Endodermal cell (in vitro differentiated cells): ENCODE data around the gene GRID1. TPM values are rescaled to one million over a fixed set of nuclear protein-coding genes. Genes with fewer than 3 reads are reported as not detected.

Experiments
- DNase-seq: peaks from one replicate; pipeline ENCODE4 v3.0.0-alpha.2; 2017
- H3K27ac ChIP-seq: 2 replicates; pipeline ENCODE4 v1.5.1; 2013; ENCODE audit warnings: mild to moderate bottlenecking, low read depth, low read length, moderate library complexity
- H3K27me3 ChIP-seq: 2 replicates; pipeline ENCODE4 v1.6.1; 2013; ENCODE audit warnings: mild to moderate bottlenecking, low read length, moderate library complexity; ENCODE audit not compliant: insufficient read depth, control insufficient read depth, poor library complexity, severe bottlenecking
- H3K36me3 ChIP-seq: 2 replicates; pipeline ENCODE4 v1.7.0; 2013; ENCODE audit warnings: mild to moderate bottlenecking, low read length, moderate library complexity; ENCODE audit not compliant: control insufficient read depth, insufficient read depth
- H3K4me1 ChIP-seq: one replicate; pipeline ENCODE4 v1.7.0; 2013; ENCODE audit warnings: low read length; ENCODE audit not compliant: control insufficient read depth, insufficient read depth
- H3K4me3 ChIP-seq: 2 replicates; pipeline ENCODE4 v1.5.1; 2013; ENCODE audit warnings: mild to moderate bottlenecking, low read length, moderate library complexity
- H3K9ac ChIP-seq: 2 replicates; pipeline ENCODE4 v1.6.1; 2013; ENCODE audit warnings: mild to moderate bottlenecking, low read length, moderate library complexity; ENCODE audit not compliant: poor library complexity, severe bottlenecking; ENCODE audit errors: extremely low read depth
- H3K9me3 ChIP-seq: 2 replicates; pipeline ENCODE4 v1.6.1; 2013; ENCODE audit warnings: mild to moderate bottlenecking, low read length, moderate library complexity; ENCODE audit not compliant: control insufficient read depth
- H3K27ac Mint-ChIP-seq: 2 replicates; pipeline ENCODE4 v1.8.0; 2020; ENCODE audit warnings: mixed read lengths
- H3K27me3 Mint-ChIP-seq: 2 replicates; pipeline ENCODE4 v1.8.0; 2021; ENCODE audit warnings: mild to moderate bottlenecking, mixed read lengths; ENCODE audit not compliant: insufficient read depth
- H3K36me3 Mint-ChIP-seq: 2 replicates; pipeline ENCODE4 v1.8.0; 2020; ENCODE audit warnings: low read depth, mixed read lengths
- H3K4me1 Mint-ChIP-seq: 2 replicates; pipeline ENCODE4 v1.8.0; 2020; ENCODE audit warnings: mixed read lengths
- H3K4me3 Mint-ChIP-seq: 2 replicates; pipeline ENCODE4 v1.8.0; 2020; ENCODE audit warnings: mild to moderate bottlenecking, moderate library complexity, mixed read lengths
- H3K9me3 Mint-ChIP-seq: 2 replicates; pipeline ENCODE4 v1.8.0; 2020; ENCODE audit warnings: mild to moderate bottlenecking, mixed read lengths
- WGBS, 2 experiments: methylation state at CpG; one replicate each; pipeline versions ENCODE4 v1.1.5 to v1.1.7; 2013; ENCODE audit warnings: missing lambda C conversion rate in 2 of 2, mixed read lengths in 1 of 2; ENCODE audit not compliant: insufficient coverage in 1 of 2, insufficient read length in 1 of 2; 5-methylcytosine and 5-hydroxymethylcytosine counted together
- total RNA-seq, 2 donors: library from RNA; stranded (reverse); fragmentation: NEBNext Ultra II Directional in 1 of 2; extraction: Animal tissue kit (Norgen Biotek cat#: 25700) in 1 of 2; gene quantifications; 2 replicates in 1 of 2; 3 replicates in 1 of 2; pipeline ENCODE4 v1.2.1, GENCODE V29; 2021
- TF ChIP-seq, protein P1 (sequence below): fragments of 200-600 bp; sonication (generic); conservative IDR thresholded peaks from 2 replicates; pipeline ENCODE4 v1.5.0; 2021; ENCODE audit warnings: antibody characterized with exemption, mild to moderate bottlenecking

Gene GRID1
- total RNA-seq, 2 donors from 2014 or later, result 0.13 to 0.53 TPM

- Histone ChIP-seq H3K9ac (no peak overlapping the region), H3K4me1 (peaks cover 4% of the 10 kb centered on the region), H3K36me3 (no peaks in the 10 kb centered on the region), H3K9me3 (no peaks in the 10 kb centered on the region), H3K27ac (no peak overlapping the region), H3K27me3 (no peaks in the 10 kb centered on the region), H3K4me3 (no peak overlapping the region)
- Mint-ChIP-seq H3K27ac (no peak overlapping the region), H3K4me1 (peaks cover 15% of the 10 kb centered on the region), H3K9me3 (peaks cover 3% of the 10 kb centered on the region), H3K27me3 (peaks cover 7% of the 10 kb centered on the region), H3K36me3 (no peaks in the 10 kb centered on the region), H3K4me3 (no peak overlapping the region)
- WGBS, 2 experiments, result 90 to 97% methylated on average over 3 of the region's 3 CpGs
- no peak for DNase-seq
- TF ChIP-seq, protein P1, sequence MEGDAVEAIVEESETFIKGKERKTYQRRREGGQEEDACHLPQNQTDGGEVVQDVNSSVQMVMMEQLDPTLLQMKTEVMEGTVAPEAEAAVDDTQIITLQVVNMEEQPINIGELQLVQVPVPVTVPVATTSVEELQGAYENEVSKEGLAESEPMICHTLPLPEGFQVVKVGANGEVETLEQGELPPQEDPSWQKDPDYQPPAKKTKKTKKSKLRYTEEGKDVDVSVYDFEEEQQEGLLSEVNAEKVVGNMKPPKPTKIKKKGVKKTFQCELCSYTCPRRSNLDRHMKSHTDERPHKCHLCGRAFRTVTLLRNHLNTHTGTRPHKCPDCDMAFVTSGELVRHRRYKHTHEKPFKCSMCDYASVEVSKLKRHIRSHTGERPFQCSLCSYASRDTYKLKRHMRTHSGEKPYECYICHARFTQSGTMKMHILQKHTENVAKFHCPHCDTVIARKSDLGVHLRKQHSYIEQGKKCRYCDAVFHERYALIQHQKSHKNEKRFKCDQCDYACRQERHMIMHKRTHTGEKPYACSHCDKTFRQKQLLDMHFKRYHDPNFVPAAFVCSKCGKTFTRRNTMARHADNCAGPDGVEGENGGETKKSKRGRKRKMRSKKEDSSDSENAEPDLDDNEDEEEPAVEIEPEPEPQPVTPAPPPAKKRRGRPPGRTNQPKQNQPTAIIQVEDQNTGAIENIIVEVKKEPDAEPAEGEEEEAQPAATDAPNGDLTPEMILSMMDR, result no peak
Measured at GRCh38 chr10:86051586-86051985, 315.0 kb downstream of the GRID1 start.

- H3K36me3 Mint-ChIP-seq, result no peaks in the 10 kb centered on the region
Measured at GRCh38 chr10:86049442-86049841, 317.2 kb downstream of the GRID1 start.

GRCh38 chr10:86048973-86049372 lies 317.6 kb downstream of the GRID1 start:
- whole genome bisulfite sequencing, 2 experiments, result 95 to 100% methylated on average over 1 to 2 of the region's 2 CpGs
- Histone ChIP-seq H3K27me3 (no peaks in the 10 kb centered on the region), H3K9ac (no peak overlapping the region), H3K4me1 (peaks cover 4% of the 10 kb centered on the region), H3K27ac (no peak overlapping the region), H3K9me3 (no peaks in the 10 kb centered on the region), H3K4me3 (no peak overlapping the region), H3K36me3 (no peaks in the 10 kb centered on the region)
- Mint-ChIP-seq H3K27me3 (peaks cover 27% of the 10 kb centered on the region), H3K4me3 (no peak overlapping the region), H3K9me3 (no peaks in the 10 kb centered on the region), H3K4me1 (peaks cover 21% of the 10 kb centered on the region), H3K27ac (no peak overlapping the region), H3K36me3 (no peaks in the 10 kb centered on the region)
- DNase-seq, result no peak
- TF ChIP-seq, protein P1, result no peak

More at GRCh38 chr10:86049442-86049841, 317.2 kb downstream of the GRID1 start:
- no peaks in the 10 kb centered on the region for H3K27me3 ChIP-seq
- Mint-ChIP-seq H3K27ac (no peak overlapping the region), H3K9me3 (no peaks in the 10 kb centered on the region), H3K4me3 (no peak overlapping the region), H3K4me1 (peaks cover 21% of the 10 kb centered on the region), H3K27me3 (peaks cover 27% of the 10 kb centered on the region)
- H3K4me1 ChIP-seq, result peaks cover 4% of the 10 kb centered on the region
- H3K9me3 ChIP-seq, result no peaks in the 10 kb centered on the region
- no peak overlapping the region for H3K4me3 ChIP-seq
- H3K27ac ChIP-seq, result no peak overlapping the region
- H3K36me3 ChIP-seq, result no peaks in the 10 kb centered on the region
- TF ChIP-seq, protein P1, result no peak
- no peak overlapping the region for H3K9ac ChIP-seq
- WGBS, 2 experiments, result 91 to 100% methylated on average over 3 to 4 of the region's 4 CpGs
- DNase-seq, result no peak
